Neural cell (in vitro differentiated cells): ENCODE results near the gene KIF3B. TPM values are rescaled to one million over a fixed set of nuclear protein-coding genes. Genes with fewer than 3 reads are reported as not detected.

Source experiments
- H2AFZ ChIP-seq: fragments of 200-600, 300-800 bp; sonication (generic), shearing (Covaris generic); 2 replicates; pipeline ENCODE4 v1.6.0; 2014; ENCODE audit warnings: low read depth, mild to moderate bottlenecking, antibody characterized with exemption, low read length, moderate library complexity
- H3F3A ChIP-seq: fragments of 200-600 bp; shearing (Covaris generic); 2 replicates; pipeline ENCODE4 v1.6.1; 2016; ENCODE audit warnings: mild to moderate bottlenecking, moderate library complexity, mixed read lengths, antibody characterized with exemption, low read length; ENCODE audit not compliant: insufficient read depth, poor library complexity, severe bottlenecking
- H3K27ac ChIP-seq: fragments of 200-600, 300-800 bp; sonication (generic), shearing (Covaris generic); 2 replicates; pipeline ENCODE4 v1.5.1; 2014; ENCODE audit warnings: mild to moderate bottlenecking, low read length, moderate library complexity
- H3K27me3 ChIP-seq: fragments of 300-800, 200-600 bp; sonication (generic), shearing (Covaris generic); 2 replicates; pipeline ENCODE4 v1.6.0; 2014; ENCODE audit warnings: mild to moderate bottlenecking, low read depth, low read length, moderate library complexity; ENCODE audit not compliant: insufficient read depth
- H3K36me3 ChIP-seq: fragments of 300-800, 200-600 bp; sonication (generic), shearing (Covaris generic); 2 replicates; pipeline ENCODE4 v1.5.1; 2014; ENCODE audit warnings: mild to moderate bottlenecking, antibody characterized with exemption, low read length, moderate library complexity; ENCODE audit not compliant: insufficient read depth
- H3K4me2 ChIP-seq: fragments of 300-800, 200-600 bp; sonication (generic), shearing (Covaris generic); 2 replicates; pipeline ENCODE4 v1.6.0; 2014; ENCODE audit warnings: mild to moderate bottlenecking, low read length
- H3K4me3 ChIP-seq: fragments of 300-800, 200-600 bp; sonication (generic), shearing (Covaris generic); 2 replicates; pipeline ENCODE4 v1.5.1; 2014; ENCODE audit warnings: mild to moderate bottlenecking, low read length, moderate library complexity
- H3K79me2 ChIP-seq: fragments of 200-600 bp; shearing (Covaris generic); replicated peaks from 2 replicates; pipeline ENCODE4 v1.6.0; 2014; ENCODE audit warnings: mild to moderate bottlenecking, low read length, moderate library complexity; ENCODE audit not compliant: insufficient read depth
- H3K9ac ChIP-seq: fragments of 300-800, 200-600 bp; sonication (generic), shearing (Covaris generic); 2 replicates; pipeline ENCODE4 v1.6.1; 2016; ENCODE audit warnings: mild to moderate bottlenecking, low read length, mixed read lengths
- H3K9me2 ChIP-seq: fragments of 200-600 bp; shearing (Covaris generic); 2 replicates; pipeline ENCODE4 v1.6.1; 2016; ENCODE audit warnings: mild to moderate bottlenecking, low read length, mixed read lengths; ENCODE audit not compliant: insufficient read depth
- H3K9me3 ChIP-seq: fragments of 200-600, 300-800 bp; sonication (generic), shearing (Covaris generic); 2 replicates; pipeline ENCODE4 v1.6.1; 2016; ENCODE audit warnings: mild to moderate bottlenecking, mixed run types, low read length, moderate library complexity, mixed read lengths
- H4K20me1 ChIP-seq: fragments of 200-600 bp; shearing (Covaris generic); 2 replicates; pipeline ENCODE4 v1.6.1; 2016; ENCODE audit warnings: mild to moderate bottlenecking, mixed run types; ENCODE audit not compliant: insufficient read depth
- CTCF ChIP-seq: fragments of 450-650 bp; IDR thresholded peaks from 2 replicates; pipeline ENCODE4 v1.5.1; 2014; ENCODE audit warnings: antibody characterized with exemption, mild to moderate bottlenecking, moderate library complexity; ENCODE audit not compliant: poor library complexity, severe bottlenecking
- EP300 ChIP-seq: fragments of 450-650 bp; conservative IDR thresholded peaks from 2 replicates; pipeline ENCODE4 v1.6.1; 2014; ENCODE audit warnings: antibody characterized with exemption, mild to moderate bottlenecking, moderate library complexity; ENCODE audit not compliant: poor library complexity, severe bottlenecking
- EZH2 ChIP-seq: fragments of 200-600, 300-800 bp; shearing (Covaris generic), sonication (generic); IDR thresholded peaks from 2 replicates; pipeline ENCODE4 v1.6.1; 2014; ENCODE audit warnings: antibody characterized with exemption, low read length, borderline replicate concordance, mild to moderate bottlenecking; ENCODE audit not compliant: insufficient read depth, poor library complexity, severe bottlenecking
- MXI1 ChIP-seq: fragments of 450-650 bp; conservative IDR thresholded peaks from 2 replicates; pipeline ENCODE4 v1.6.1; 2014; ENCODE audit warnings: antibody characterized with exemption, mild to moderate bottlenecking; ENCODE audit not compliant: poor library complexity, severe bottlenecking
- POLR2AphosphoS5 ChIP-seq: IDR thresholded peaks from 2 replicates; pipeline ENCODE4 v1.6.1; 2012
- RAD21 ChIP-seq: fragments of 450-650 bp; conservative IDR thresholded peaks from 2 replicates; pipeline ENCODE4 v1.6.1; 2014; ENCODE audit warnings: antibody characterized with exemption, mild to moderate bottlenecking, moderate library complexity
- REST ChIP-seq: IDR thresholded peaks from 2 replicates; pipeline ENCODE4 v1.6.1; 2012; ENCODE audit warnings: borderline replicate concordance
- SMC3 ChIP-seq: fragments of 450-650 bp; conservative IDR thresholded peaks from 2 replicates; pipeline ENCODE4 v1.6.1; 2014; ENCODE audit warnings: antibody characterized with exemption, mild to moderate bottlenecking, moderate library complexity; ENCODE audit not compliant: poor library complexity
- TAF1 ChIP-seq: IDR thresholded peaks from 2 replicates; pipeline ENCODE4 v1.6.1; 2012; ENCODE audit warnings: low read depth
- polyA plus RNA-seq: library from polyadenylated mRNA; depleted of rRNA; stranded (reverse); fragments of >200 nt; gene quantifications from 2 replicates; pipeline ENCODE4 v1.2.3, GENCODE V29; 2014

KIF3B gene
- polyA plus RNA-seq, 1 donor from 2014 or later = 49.4 TPM

- Histone ChIP-seq H3K4me3 (peak overlapping the region; percentile 96), H3K9me2 (no peaks in the 10 kb centered on the region), H3K27me3 (no peaks in the 10 kb centered on the region), H3F3A (no peaks in the 10 kb centered on the region), H2AFZ (no peak overlapping the region), H3K36me3 (no peaks in the 10 kb centered on the region), H3K9ac (peak overlapping the region; percentile 90), H4K20me1 (no peaks in the 10 kb centered on the region), H3K79me2 (peaks cover 30% of the 10 kb centered on the region), H3K4me2 (peak overlapping the region; percentile 50), H3K27ac (peak overlapping the region; percentile 79), H3K9me3 (no peaks in the 10 kb centered on the region)
- no peak for TF ChIP-seq POLR2AphosphoS5
Measured at GRCh38 chr20:32356622-32357374, 79.3 kb downstream of the KIF3B start.

GRCh38 chr20:32357375-32357868 lies 80.0 kb downstream of the KIF3B start:
- peak overlapping the region; percentile 50 for H3K4me2 ChIP-seq
- peak overlapping the region; percentile 80 for H2AFZ ChIP-seq
- H3K79me2 ChIP-seq = peaks cover 33% of the 10 kb centered on the region
- H3K36me3 ChIP-seq = no peaks in the 10 kb centered on the region
- H3K27ac ChIP-seq = peak overlapping the region; percentile 79
- H3K9ac ChIP-seq = peak overlapping the region; percentile 90
- H3K4me3 ChIP-seq = peak overlapping the region; percentile 96
- H4K20me1 ChIP-seq = no peaks in the 10 kb centered on the region
- no peaks in the 10 kb centered on the region for H3K9me2 ChIP-seq
- no peaks in the 10 kb centered on the region for H3K9me3 ChIP-seq
- no peaks in the 10 kb centered on the region for H3F3A ChIP-seq
- no peaks in the 10 kb centered on the region for H3K27me3 ChIP-seq
- TF ChIP-seq EP300 (no peak), RAD21 (peak; percentile 25), TAF1 (no peak)

- Histone ChIP-seq H2AFZ (peak within 1 kb of the TSS; percentile 87), H3K79me2 (peaks cover 39% of the 10 kb centered on the region), H3K27ac (peak within 1 kb of the TSS; percentile 95), H3F3A (no peaks in the 10 kb centered on the region), H3K9me2 (no peaks in the 10 kb centered on the region), H3K9me3 (no peaks in the 10 kb centered on the region), H3K27me3 (no peaks in the 10 kb centered on the region), H3K4me2 (peak within 1 kb of the TSS; percentile 71), H3K4me3 (peak within 1 kb of the TSS; percentile 96), H3K9ac (peak within 1 kb of the TSS; percentile 90), H4K20me1 (no peaks in the 10 kb centered on the region), H3K36me3 (no peaks in the 10 kb centered on the region)
- no peak for TF ChIP-seq EP300
- TF ChIP-seq SMC3 = peak; percentile 21
- peak; percentile 87 for TF ChIP-seq MXI1
- TF ChIP-seq TAF1 = peak; percentile 100
- no peak for TF ChIP-seq CTCF
- TF ChIP-seq REST = peak; percentile 98
- TF ChIP-seq POLR2AphosphoS5 = peak; percentile 76
- TF ChIP-seq EZH2 = no peak
- peak; percentile 8 for TF ChIP-seq RAD21
Measured at GRCh38 chr20:32357869-32358631, 80.6 kb downstream of the KIF3B start, which contains the start of gene ASXL1. Gene ASXL1, plus strand, starts transcription at chr20:32358331. Its CDS starts 445 bp downstream, at chr20:32358776.
